ENCODE data around the gene MRPL23. TPM values are rescaled to one million over a fixed set of nuclear protein-coding genes. Genes with fewer than 3 reads are reported as not detected.

The MRPL23 gene
- total and polyA plus RNA-seq, 9 of the 15 experiments (the other 6 are each of a cell fraction or from before 2014, with no cell fraction given): 0.44 to 109 (median 37.4) TPM

DNA sequence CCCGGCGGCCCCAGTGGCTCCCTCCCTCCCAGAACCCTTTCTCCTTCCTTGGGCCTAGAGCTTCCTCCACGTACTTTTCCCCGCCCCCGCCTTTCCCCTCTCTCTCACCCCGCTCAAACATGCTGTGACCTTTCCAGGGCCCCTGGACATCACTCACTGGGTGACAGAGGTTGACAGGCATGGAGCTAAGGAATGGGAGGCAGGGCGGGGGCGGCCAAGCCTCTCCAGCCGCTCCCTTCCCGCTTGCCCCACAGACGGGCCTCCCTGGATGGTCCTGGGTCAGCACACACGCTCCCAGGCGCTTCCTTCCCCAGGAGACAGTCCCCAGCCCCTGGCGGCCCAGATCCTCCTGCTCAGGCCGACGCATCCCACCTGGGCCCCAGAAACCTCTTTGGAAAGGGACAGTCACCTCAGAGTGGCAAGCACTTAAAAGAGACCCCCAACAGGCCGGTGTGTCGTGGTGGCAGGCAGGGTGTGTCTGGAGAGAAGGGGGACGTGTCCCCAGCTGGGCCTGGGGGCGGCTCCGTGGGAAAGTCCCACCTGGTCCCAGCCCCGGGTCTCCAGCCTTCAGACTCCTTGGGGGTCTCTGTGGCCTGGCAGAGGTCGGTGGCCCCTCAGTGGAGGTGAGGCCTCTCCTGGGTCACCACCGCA lies 41.7 kb downstream of the MRPL23 start:
- POLR2A ChIA-PET: interaction anchor here (0.6 kb wide), 3 partner anchors 18 to 681 kb away, joined by 3 read pairs; no protein-coding TSS in a partner anchor
- FAIRE-seq: peak; percentile 98
- H3K36me3 ChIP-seq (ENCODE audit: control insufficient read depth, insufficient read depth, low read length): no peaks in the 10 kb centered on the region
- no peaks in the 10 kb centered on the region for H3K9me1 ChIP-seq (ENCODE audit: control insufficient read depth, insufficient read depth, low read length)
- no peaks in the 10 kb centered on the region for H4K20me1 ChIP-seq (replicated peaks; ENCODE audit: control insufficient read depth, insufficient read depth, low read length)
- H3K79me2 ChIP-seq (ENCODE audit: control insufficient read depth, insufficient read depth, low read length): no peaks in the 10 kb centered on the region
- no peak overlapping the region for H3K4me3 ChIP-seq
- CTCF ChIA-PET (ENCODE audit: low intra/inter-chr PET ratio): no interaction called here
- peak; percentile 65 for ATAC-seq
- DNase-seq (ENCODE audit: extremely low read depth in 1 of 4, low spot score in 3 of 4): peak in 1 of 4 experiments; percentile 31
- no peak overlapping the region for H3K4me2 ChIP-seq (ENCODE audit: insufficient read depth, low read length)
- H3K9me3 ChIP-seq (replicated peaks; ENCODE audit: control insufficient read depth, insufficient read depth, low read depth, low read length): no peaks in the 10 kb centered on the region
- no peak overlapping the region for H3K9ac ChIP-seq (ENCODE audit: insufficient read depth in 1 of 2, low read depth in 2 of 2, low read length in 2 of 2)
- no CpG with 5 or more reads among the region's 24 CpGs for WGBS (ENCODE audit: insufficient coverage, low coverage, missing lambda C conversion rate)
- in situ Hi-C loops (cut with MboI) (no loop called here), intact Hi-C loops (cut with micrococcal nuclease) (no loop called here)
- no peaks in the 10 kb centered on the region for H3K27me3 ChIP-seq (ENCODE audit: control insufficient read depth in 2 of 2, insufficient read depth in 2 of 2, low read length in 2 of 2)
- no peaks in the 10 kb centered on the region; a peak in 1 of 5 replicates for H3K4me1 ChIP-seq (replicated peaks in 1 of 2; ENCODE audit: control insufficient read depth in 2 of 2, insufficient read depth in 2 of 2, low read length in 2 of 2)
- H3K27ac ChIP-seq (ENCODE audit: extremely low read depth, low read depth, low read length): no peak overlapping the region
- no peak overlapping the region for H2AFZ ChIP-seq (ENCODE audit: low read depth, low read length)
- BruUV-seq (replicated peaks): no TSS peak
- no peak for TF ChIP-seq MAFK (IDR thresholded peaks at IDR 0.05; ENCODE audit: low read length)
- TF ChIP-seq MYNN (IDR thresholded peaks at IDR 0.05): no peak
- TF ChIP-seq MYNN (CRISPR knock-in tag; IDR thresholded peaks at IDR 0.05): no peak
- TF ChIP-seq RBM34 (IDR thresholded peaks at IDR 0.05; ENCODE audit: borderline replicate concordance, insufficient read depth, low read length): no peak
- no peak for TF ChIP-seq MTA3 (IDR thresholded peaks at IDR 0.05; ENCODE audit: borderline replicate concordance)
- no peak for TF ChIP-seq BCL6 (CRISPR knock-in tag; IDR thresholded peaks at IDR 0.05)
- no peak for TF ChIP-seq MGA (IDR thresholded peaks at IDR 0.05)
- no peak for TF ChIP-seq ZNF717 (CRISPR knock-in tag; IDR thresholded peaks at IDR 0.05)
- no peak for TF ChIP-seq ZNF134 (CRISPR knock-in tag; conservative IDR thresholded peaks at IDR 0.05)
- no peak for TF ChIP-seq RBFOX2 (IDR thresholded peaks at IDR 0.05; ENCODE audit: low read depth, low read length)
- no peak for TF ChIP-seq TFAP4 (CRISPR knock-in tag; IDR thresholded peaks at IDR 0.05; ENCODE audit: borderline replicate concordance)
- TF ChIP-seq RUNX1 (IDR thresholded peaks at IDR 0.05; ENCODE audit: low read depth): no peak

Measured in K562 (cell line).